PC-3 (cell line): ENCODE results near the gene RPL35. TPM values are rescaled to one million over a fixed set of nuclear protein-coding genes. Genes with fewer than 3 reads are reported as not detected.

Experiments
- ATAC-seq: fragments of 200-7000 bp; cut with Tn5 transposase; 2 replicates; pipeline ENCODE4 v1.9.1; 2020; ENCODE audit warnings: mild to moderate bottlenecking, moderate library complexity
- BruUV-seq: library from RNA; stranded (reverse); fragments of 400-500 nt; replicated peaks from 2 replicates; lab custom pipeline; 2021; lab: Mats Ljungman, UMichigan
- CTCF ChIA-PET: fragments of 300-600 bp; sonication (Branson Sonifier 250); formaldehyde crosslinking; loops from one replicate; lab custom pipeline; 2022; ENCODE audit warnings: antibody characterized with exemption; lab: Charles Lee
- POLR2A ChIA-PET: fragments of 300-600 bp; sonication (Branson Sonifier 250); formaldehyde crosslinking; loops from one replicate; lab custom pipeline; 2022; ENCODE audit warnings: antibody characterized with exemption; ENCODE audit not compliant: unreplicated experiment; lab: Charles Lee
- DNase-seq: peaks from one replicate; pipeline ENCODE4 v3.0.0-alpha.2; 2015
- H2AFZ ChIP-seq: fragments of 300-600 bp; sonication (generic); 2 replicates; pipeline ENCODE4 v1.6.0; 2016; ENCODE audit warnings: antibody characterized with exemption, low read length
- H3F3A ChIP-seq: fragments of 300-600 bp; sonication (generic); one replicate; pipeline ENCODE4 v1.6.0; 2017; ENCODE audit warnings: antibody characterized with exemption, low read length, control low read depth, mild to moderate bottlenecking; ENCODE audit not compliant: unreplicated experiment
- H3K27ac ChIP-seq: fragments of 300-600 bp; sonication (generic); 2 replicates; pipeline ENCODE4 v1.5.1; 2016; ENCODE audit warnings: mild to moderate bottlenecking, low read length
- H3K27me3 ChIP-seq: fragments of 300-600 bp; sonication (generic); 2 replicates; pipeline ENCODE4 v1.6.1; 2016; ENCODE audit warnings: low read length, mixed read lengths
- H3K36me3 ChIP-seq: fragments of 300-600 bp; sonication (generic); 2 replicates; pipeline ENCODE4 v1.6.1; 2016; ENCODE audit warnings: low read depth, mixed run types, low read length, mixed read lengths
- H3K4me1 ChIP-seq: fragments of 300-600 bp; sonication (generic); 2 replicates; pipeline ENCODE4 v1.5.1; 2016; ENCODE audit warnings: low read length; ENCODE audit not compliant: insufficient read depth
- H3K4me2 ChIP-seq: fragments of 300-600 bp; sonication (generic); 2 replicates; pipeline ENCODE4 v1.6.0; 2016; ENCODE audit warnings: low read length
- H3K4me3 ChIP-seq: fragments of 300-600 bp; sonication (generic); 2 replicates; pipeline ENCODE4 v1.5.1; 2016; ENCODE audit warnings: mild to moderate bottlenecking, low read length, mixed read lengths
- H3K79me2 ChIP-seq: fragments of 300-600 bp; sonication (generic); 2 replicates; pipeline ENCODE4 v1.6.1; 2017; ENCODE audit warnings: low read length, mixed read lengths
- H3K9ac ChIP-seq: fragments of 300-600 bp; sonication (generic); 2 replicates; pipeline ENCODE4 v1.6.0; 2016; ENCODE audit warnings: mild to moderate bottlenecking, low read length
- H3K9me2 ChIP-seq: fragments of 300-600 bp; sonication (generic); replicated peaks from 2 replicates; pipeline ENCODE4 v1.6.1; 2016; ENCODE audit warnings: mixed run types, low read length, mixed read lengths
- H3K9me3 ChIP-seq: fragments of 300-600 bp; sonication (generic); 2 replicates; pipeline ENCODE4 v1.6.1; 2016; ENCODE audit warnings: low read length, mixed read lengths
- H4K20me1 ChIP-seq: fragments of 300-600 bp; sonication (generic); 2 replicates; pipeline ENCODE4 v1.6.1; 2016; ENCODE audit warnings: low read length, mixed read lengths
- CTCF ChIP-seq: fragments of 300-600 bp; sonication (generic); conservative IDR thresholded peaks from 2 replicates; pipeline ENCODE4 v1.5.1; 2017; ENCODE audit warnings: antibody characterized with exemption, low read depth, mild to moderate bottlenecking, low read length
- EZH2 ChIP-seq: fragments of 300-600 bp; sonication (generic); IDR thresholded peaks from one replicate; pipeline ENCODE4 v1.6.1; 2017; ENCODE audit warnings: antibody characterized with exemption, mild to moderate bottlenecking, low read length; ENCODE audit not compliant: unreplicated experiment
- EZH2phosphoT487 ChIP-seq: fragments of 300-600 bp; sonication (generic); IDR thresholded peaks from 2 replicates; pipeline ENCODE4 v1.6.1; 2018; ENCODE audit warnings: mild to moderate bottlenecking, antibody characterized with exemption, low read length, borderline replicate concordance
- intact Hi-C: fragments of 100-400 bp; cut with micrococcal nuclease; formaldehyde crosslinking; loops from 2 replicates; pipeline ENCODE4 v1.9.0; 2023
- total RNA-seq: library from RNA; depleted of rRNA; stranded (reverse); fragments of >200 nt; gene quantifications from 2 replicates; pipeline ENCODE4 v1.2.3, GENCODE V29; 2014

The RPL35 gene
- total RNA-seq, 1 experiment from 2014 or later = 2,242 TPM

- no peaks in the 10 kb centered on the region for H3K79me2 ChIP-seq
- no peak overlapping the region for H3K4me3 ChIP-seq
- peak overlapping the region; percentile 88 for H3K27ac ChIP-seq
- H3K4me1 ChIP-seq = peaks cover 34% of the 10 kb centered on the region
- no peaks in the 10 kb centered on the region for H3K9me2 ChIP-seq
- 0 out of 2 replicates have a peak overlapping the region, but pooled peaks have one; percentile 13 for H2AFZ ChIP-seq
- no peaks in the 10 kb centered on the region for H3K36me3 ChIP-seq
- BruUV-seq = no TSS peak
- H3K4me2 ChIP-seq = 0 out of 2 replicates have a peak overlapping the region, but pooled peaks have one; percentile 75
- H3K27me3 ChIP-seq = no peaks in the 10 kb centered on the region
- TF ChIP-seq EZH2phosphoT487 (no peak), EZH2 (no peak), CTCF (no peak)
- no peaks in the 10 kb centered on the region for H3F3A ChIP-seq
- no peak overlapping the region for H3K9ac ChIP-seq
- peak; percentile 84 for DNase-seq
- no peaks in the 10 kb centered on the region for H3K9me3 ChIP-seq
- ChIA-PET POLR2A (interaction anchor here (0.6 kb wide), 1 partner anchor 152 kb away, joined by 11 read pairs; no protein-coding TSS in a partner anchor), CTCF (interaction anchor here (0.8 to 1.1 kb wide), 2 partner anchors 33 to 40 kb away, joined by 5 read pairs; partner anchors contain the start of gene WDR38)
- H4K20me1 ChIP-seq = no peaks in the 10 kb centered on the region
- intact Hi-C loops = no loop called here
- peak; percentile 84 for ATAC-seq
These were observed 49.3 kb downstream of the RPL35 start for GRCh38 chr9:124812441-124812876.

- ATAC-seq (peak; percentile 73), DNase-seq (peak; percentile 83)
- intact Hi-C loops = loop anchor here (2.0 kb wide), 2 partner anchors 36 to 42 kb away; partner anchors contain the start of gene WDR38
- BruUV-seq = TSS peak; percentile 54
- no peaks in the 10 kb centered on the region for H4K20me1 ChIP-seq
- ChIA-PET CTCF (no interaction called here), POLR2A (interaction anchor here (0.6 kb wide), 3 partner anchors 14 to 338 kb away, joined by 3 to 4 read pairs (median 4); no protein-coding TSS in a partner anchor)
- H3K27me3 ChIP-seq = no peaks in the 10 kb centered on the region
- no peaks in the 10 kb centered on the region for H3F3A ChIP-seq
- TF ChIP-seq EZH2 (no peak), CTCF (no peak), EZH2phosphoT487 (no peak)
- H3K9ac ChIP-seq = peak overlapping the region; percentile 56
- peak overlapping the region; percentile 28; the same call in 1 of the 2 replicates for H3K4me3 ChIP-seq
- H3K9me3 ChIP-seq = no peaks in the 10 kb centered on the region
- H3K79me2 ChIP-seq = no peaks in the 10 kb centered on the region
- H3K9me2 ChIP-seq = no peaks in the 10 kb centered on the region
- peak overlapping the region; percentile 75 for H3K4me2 ChIP-seq
- no peaks in the 10 kb centered on the region for H3K36me3 ChIP-seq
- H2AFZ ChIP-seq = peak overlapping the region; percentile 73
- peaks cover 34% of the 10 kb centered on the region for H3K4me1 ChIP-seq
- H3K27ac ChIP-seq = peak overlapping the region; percentile 88
These were observed 50.9 kb downstream of the RPL35 start for GRCh38 chr9:124810663-124811355.
